Muscle of leg (tissue), 11 donors: ENCODE measurements around the gene VEGFA. TPM values are rescaled to one million over a fixed set of nuclear protein-coding genes. Genes with fewer than 3 reads are reported as not detected.

ENCODE experiments used
- DNase-seq: peaks from one replicate; pipeline ENCODE4 v3.0.0; 2013
- H3K27ac ChIP-seq: one replicate; pipeline ENCODE4 v1.5.1; 2013; ENCODE audit warnings: mild to moderate bottlenecking, low read length, control low read depth
- H3K27me3 ChIP-seq: one replicate; pipeline ENCODE4 v1.6.1; 2013; ENCODE audit warnings: low read length; ENCODE audit not compliant: control insufficient read depth, insufficient read depth
- H3K36me3 ChIP-seq: one replicate; pipeline ENCODE4 v1.6.1; 2013; ENCODE audit warnings: low read length; ENCODE audit not compliant: control insufficient read depth, insufficient read depth
- H3K4me1 ChIP-seq: one replicate; pipeline ENCODE4 v1.6.1; 2013; ENCODE audit warnings: low read length; ENCODE audit not compliant: control insufficient read depth, insufficient read depth
- H3K4me3 ChIP-seq: one replicate; pipeline ENCODE4 v1.5.1; 2013; ENCODE audit warnings: low read length, control low read depth
- H3K9me3 ChIP-seq: replicated peaks from 2 replicates; pipeline ENCODE4 v1.6.1; 2013; ENCODE audit warnings: low read depth, low read length; ENCODE audit not compliant: control insufficient read depth
- WGBS: methylation state at CpG from one replicate; pipeline ENCODE4 v1.1.5; 2013; ENCODE audit warnings: missing lambda C conversion rate; ENCODE audit not compliant: insufficient coverage; 5-methylcytosine and 5-hydroxymethylcytosine counted together
- polyA plus RNA-seq, 8 donors: library from polyadenylated mRNA; unstranded; fragments of 120-200 nt; gene quantifications; one replicate each; pipeline versions ENCODE4 v1.2.1 to v1.2.3, GENCODE V29; 2013; ENCODE audit warnings: inconsistent platforms in 1 of 8, low replicate concordance in 1 of 8; ENCODE audit not compliant: insufficient read length in 8 of 8, insufficient read depth in 1 of 8
- total RNA-seq: library from RNA; stranded (reverse); fragments of 120-200 nt; gene quantifications from one replicate; pipeline ENCODE4 v1.2.4, GENCODE V29; 2013

VEGFA gene
- total and polyA plus RNA-seq, 9 donors, result 59.4 to 89.9 (median 70.1) TPM

- 82% methylated on average over 3 of the region's 3 CpGs for WGBS
- peaks cover 14% of the 10 kb centered on the region for H3K4me1 ChIP-seq
- DNase-seq, result no peak
- no peaks in the 10 kb centered on the region for H3K36me3 ChIP-seq
- peaks cover 4% of the 10 kb centered on the region for H3K27me3 ChIP-seq
- peaks cover 5% of the 10 kb centered on the region for H3K9me3 ChIP-seq
- no peak overlapping the region for H3K4me3 ChIP-seq
- no peak overlapping the region for H3K27ac ChIP-seq
Observed at GRCh38 chr6:43727634-43728033, 42.4 kb upstream of the VEGFA start.

GRCh38 chr6:43728586-43728985, 41.4 kb upstream of the VEGFA start:
- Histone ChIP-seq H3K4me1 (peaks cover 14% of the 10 kb centered on the region), H3K36me3 (no peaks in the 10 kb centered on the region), H3K27ac (no peak overlapping the region), H3K27me3 (peaks cover 4% of the 10 kb centered on the region), H3K9me3 (peaks cover 5% of the 10 kb centered on the region), H3K4me3 (no peak overlapping the region)
- no peak for DNase-seq
- WGBS, result 80% methylated on average over 1 of the region's 2 CpGs

- Histone ChIP-seq H3K36me3 (no peaks in the 10 kb centered on the region), H3K27me3 (peaks cover 4% of the 10 kb centered on the region), H3K9me3 (peaks cover 5% of the 10 kb centered on the region), H3K27ac (no peak overlapping the region), H3K4me3 (no peak overlapping the region), H3K4me1 (peaks cover 11% of the 10 kb centered on the region)
- WGBS, result 100% methylated on average over 2 of the region's 6 CpGs
- DNase-seq, result no peak
Observed at GRCh38 chr6:43729537-43729936, 40.5 kb upstream of the VEGFA start.

GRCh38 chr6:43730634-43731033, 39.4 kb upstream of the VEGFA start:
- no peak overlapping the region for H3K27ac ChIP-seq
- no peak for DNase-seq

GRCh38 chr6:43733471-43734293, 36.3 kb upstream of the VEGFA start:
- Histone ChIP-seq H3K27ac (no peak overlapping the region), H3K4me3 (no peak overlapping the region), H3K9me3 (peaks cover 5% of the 10 kb centered on the region), H3K4me1 (peaks cover 7% of the 10 kb centered on the region), H3K27me3 (no peaks in the 10 kb centered on the region), H3K36me3 (no peaks in the 10 kb centered on the region)
- no peak for DNase-seq
- 27% methylated on average over 4 of the region's 10 CpGs for WGBS

More at GRCh38 chr6:43730634-43731033, 39.4 kb upstream of the VEGFA start:
- Histone ChIP-seq H3K36me3 (no peaks in the 10 kb centered on the region), H3K4me3 (no peak overlapping the region), H3K9me3 (peaks cover 5% of the 10 kb centered on the region), H3K27me3 (peaks cover 4% of the 10 kb centered on the region), H3K4me1 (no peaks in the 10 kb centered on the region)

GRCh38 chr6:43734294-43734665, 35.7 kb upstream of the VEGFA start:
- Histone ChIP-seq H3K27me3 (no peaks in the 10 kb centered on the region), H3K36me3 (no peaks in the 10 kb centered on the region), H3K4me3 (no peak overlapping the region), H3K4me1 (peaks cover 7% of the 10 kb centered on the region), H3K9me3 (peaks cover 5% of the 10 kb centered on the region), H3K27ac (no peak overlapping the region)
- DNase-seq, result no peak
- 68% methylated on average over 2 of the region's 3 CpGs for WGBS

DNA sequence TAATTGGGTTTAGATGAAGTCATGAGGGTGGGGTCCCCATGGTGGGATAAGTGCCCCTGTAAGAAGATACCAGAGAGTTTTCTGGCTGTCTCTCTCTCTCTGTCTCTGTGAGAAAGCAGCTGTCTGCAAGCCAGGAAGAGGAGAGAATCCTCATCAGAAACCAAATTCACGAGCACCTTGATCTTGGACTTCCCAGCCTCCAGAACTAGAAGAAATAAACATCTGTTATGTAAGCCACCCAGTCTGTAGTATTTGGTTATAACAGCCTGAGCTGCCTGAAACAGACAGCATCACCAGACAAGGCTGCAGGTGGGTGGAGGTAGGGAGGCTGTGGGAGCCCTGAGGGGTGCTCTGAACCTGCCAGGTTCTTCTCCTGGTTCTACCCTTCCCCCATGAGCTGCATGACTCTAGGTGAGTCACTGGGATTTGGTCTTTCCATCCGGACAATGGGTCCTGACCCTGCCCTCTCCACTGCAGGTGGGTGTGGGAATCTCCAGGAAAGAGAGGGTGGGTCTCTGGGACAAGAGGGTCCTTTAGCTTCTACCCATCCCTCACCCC, 34.3 kb upstream of the VEGFA start:
- DNase-seq, result no peak
- no peaks in the 10 kb centered on the region for H3K27me3 ChIP-seq
- peaks cover 8% of the 10 kb centered on the region for H3K4me1 ChIP-seq
- H3K4me3 ChIP-seq, result no peak overlapping the region
- no peaks in the 10 kb centered on the region for H3K36me3 ChIP-seq
- peaks cover 3% of the 10 kb centered on the region for H3K9me3 ChIP-seq
- WGBS, result no CpG with 5 or more reads among the region's 2 CpGs
- no peak overlapping the region for H3K27ac ChIP-seq

- Histone ChIP-seq H3K27ac (no peak overlapping the region), H3K36me3 (no peaks in the 10 kb centered on the region), H3K9me3 (no peaks in the 10 kb centered on the region), H3K27me3 (no peaks in the 10 kb centered on the region), H3K4me3 (no peak overlapping the region), H3K4me1 (peaks cover 11% of the 10 kb centered on the region)
- no peak for DNase-seq
- WGBS, result 100% methylated on average over 1 of the region's 2 CpGs
Observed at GRCh38 chr6:43736211-43736786, 33.7 kb upstream of the VEGFA start.

DNA sequence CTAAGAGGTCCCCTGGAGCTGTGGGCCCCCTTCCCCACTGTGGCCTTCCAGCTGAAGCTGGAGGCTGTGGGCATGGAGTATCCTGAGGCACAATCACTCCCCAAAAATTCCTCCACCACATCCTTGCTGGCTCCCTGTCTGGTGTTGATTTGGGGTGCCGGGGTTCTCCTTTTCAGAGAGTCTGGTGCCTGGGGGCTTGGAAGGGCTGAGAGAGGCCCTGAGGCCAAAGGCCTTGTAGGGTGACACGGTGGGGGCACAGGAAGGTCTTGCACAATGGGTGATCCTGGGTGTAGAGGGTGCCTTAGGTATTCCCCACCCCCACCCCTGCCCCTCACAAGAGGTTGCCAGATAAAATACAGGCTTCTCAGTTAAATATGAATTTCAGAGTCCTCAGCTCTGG, 33.2 kb upstream of the VEGFA start:
- 100% methylated on average over 1 of the region's 2 CpGs for WGBS
- Histone ChIP-seq H3K4me1 (peaks cover 11% of the 10 kb centered on the region), H3K27me3 (no peaks in the 10 kb centered on the region), H3K9me3 (no peaks in the 10 kb centered on the region), H3K4me3 (no peak overlapping the region), H3K36me3 (no peaks in the 10 kb centered on the region), H3K27ac (no peak overlapping the region)
- no peak for DNase-seq

GRCh38 chr6:43737272-43738081, 32.5 kb upstream of the VEGFA start:
- 48% methylated on average over 4 of the region's 15 CpGs for WGBS
- DNase-seq, result peak; percentile 90

More at GRCh38 chr6:43737272-43738081, 32.5 kb upstream of the VEGFA start:
- H3K27me3 ChIP-seq, result no peaks in the 10 kb centered on the region
- H3K4me3 ChIP-seq, result no peak overlapping the region
- no peaks in the 10 kb centered on the region for H3K9me3 ChIP-seq
- H3K4me1 ChIP-seq, result peaks cover 14% of the 10 kb centered on the region
- no peaks in the 10 kb centered on the region for H3K36me3 ChIP-seq
- H3K27ac ChIP-seq, result peak overlapping the region; percentile 48
